MM.1S (cell line): Measurements from ENCODE around the gene POMP.

Experiments
- CTCF ChIP-seq: fragments of 300-600 bp; sonication (generic); IDR thresholded peaks from 2 replicates; pipeline ENCODE4 v1.5.1; 2016; ENCODE audit warnings: antibody characterized with exemption, low read length, mixed read lengths
- EZH2 ChIP-seq: fragments of 300-600 bp; sonication (generic); optimal IDR thresholded peaks from 2 replicates; pipeline ENCODE3; 2017; ENCODE audit warnings: low read depth, mild to moderate bottlenecking, antibody characterized with exemption, low read length, mixed read lengths
- EZH2phosphoT487 ChIP-seq: fragments of 300-600 bp; sonication (generic); IDR thresholded peaks from 2 replicates; pipeline ENCODE4 v1.6.1; 2018; ENCODE audit warnings: antibody characterized with exemption, low read length

DNA sequence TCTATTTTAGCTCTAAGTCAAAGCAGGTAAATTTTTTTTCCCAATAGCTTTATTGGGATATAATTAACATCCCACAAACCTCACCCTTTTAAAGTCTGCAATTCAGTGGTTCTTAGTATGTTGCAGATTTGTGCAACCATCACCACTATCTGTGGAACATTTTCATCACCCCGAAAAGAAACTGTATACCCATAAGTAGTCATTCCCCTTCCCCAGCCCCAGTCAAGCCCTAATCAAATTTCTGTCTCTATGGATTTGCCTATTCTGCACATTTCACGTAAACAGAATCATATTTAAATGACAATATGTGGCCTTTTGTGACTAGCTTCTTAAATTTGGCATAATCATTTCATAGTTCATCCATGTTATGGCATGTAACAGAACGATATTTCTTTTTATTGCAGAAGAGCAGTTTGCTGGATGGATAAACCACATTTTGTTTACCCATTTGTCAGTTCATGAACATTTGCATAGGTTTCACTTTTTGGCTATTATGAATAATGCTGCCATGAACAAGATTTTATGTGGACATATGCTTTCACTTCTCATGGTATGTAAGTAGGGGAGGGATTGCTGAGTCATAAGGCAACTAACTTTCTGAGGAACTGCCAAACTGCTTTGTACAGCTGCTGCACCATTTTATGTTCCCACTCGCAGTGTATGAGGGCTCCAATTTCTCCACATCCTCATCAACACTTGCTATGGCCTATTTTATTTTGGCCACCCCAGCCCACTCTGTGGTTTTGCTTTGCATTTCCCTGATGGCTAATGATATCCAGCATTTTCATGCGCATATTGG is 48.9 kb downstream of the POMP start:
- TF ChIP-seq CTCF, result no peak
- no peak for TF ChIP-seq EZH2phosphoT487
- TF ChIP-seq EZH2, result no peak
